Camera-type eye (tissue), 1 donor: ENCODE results near the gene SYK. TPM values are rescaled to one million over a fixed set of nuclear protein-coding genes. Genes with fewer than 3 reads are reported as not detected.

Experiments
- total RNA-seq: library from RNA; depleted of rRNA; stranded (reverse); fragments of >200 nt; gene quantifications from one replicate; pipeline ENCODE4 v1.2.3, GENCODE V29; 2014

The SYK gene
- 5.9 TPM for total RNA-seq

DNA sequence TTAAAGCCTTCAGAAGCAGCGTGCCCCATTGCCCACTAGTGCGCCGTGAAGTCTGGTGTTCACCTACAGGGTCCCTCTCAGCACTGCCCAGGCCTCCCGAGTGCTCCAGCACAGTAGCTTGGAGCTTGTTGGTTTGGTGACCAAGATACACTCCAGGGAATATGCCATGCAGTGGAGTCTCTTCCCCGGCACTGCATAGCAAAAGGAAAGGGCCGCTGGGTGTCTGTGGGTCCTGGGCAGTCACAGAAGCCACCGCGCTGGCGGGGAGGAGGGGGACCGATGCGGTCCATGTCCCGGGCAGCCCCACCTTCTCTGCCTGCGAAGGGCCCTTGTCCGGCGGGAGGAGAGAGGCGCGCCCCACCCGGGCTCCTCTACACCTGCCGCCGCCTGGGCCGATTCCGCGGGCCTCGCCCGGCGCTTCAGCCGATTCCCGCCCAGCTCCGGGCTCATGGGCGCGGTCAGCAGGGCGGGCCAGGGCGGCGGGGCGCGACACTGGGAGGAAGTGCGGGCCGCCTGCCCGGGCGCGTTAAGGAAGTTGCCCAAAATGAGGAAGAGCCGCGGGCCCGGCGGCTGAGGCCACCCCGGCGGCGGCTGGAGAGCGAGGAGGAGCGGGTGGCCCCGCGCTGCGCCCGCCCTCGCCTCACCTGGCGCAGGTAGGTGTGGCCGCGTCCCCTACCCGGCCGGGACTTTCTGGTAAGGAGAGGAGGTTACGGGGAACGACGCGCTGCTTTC is at the start of gene SYK:
Gene SYK, plus strand, starts transcription at position 579 of the 732 bp plus-strand sequence. CDS start 42,080 bp downstream, outside the sequence.

Other genes starting within 250 kb of the SYK start
- gene DIRAS2, start 159.0 kb upstream of the SYK start, total RNA-seq = 96.6 TPM